ENCODE data around the gene FEZF1. TPM values are rescaled to one million over a fixed set of nuclear protein-coding genes. Genes with fewer than 3 reads are reported as not detected.

FEZF1 gene
- total and polyA plus RNA-seq, 10 of the 15 experiments (the other 5 are each of a cell fraction or from before 2014, with no cell fraction given) = not detected

GRCh38 chr7:122299624-122300210, 4.8 kb downstream of the FEZF1 start (continued):
- no peak for TF ChIP-seq CEBPZ (IDR thresholded peaks at IDR 0.05; ENCODE audit: low read depth, low read length)
- TF ChIP-seq STAT1 (conservative IDR thresholded peaks at IDR 0.05) = no peak
- no peak for TF ChIP-seq KAT2A (conservative IDR thresholded peaks at IDR 0.05; ENCODE audit: control insufficient read depth, low read depth, low read length)

GRCh38 chr7:122298618-122299017, 5.9 kb downstream of the FEZF1 start:
- ChIA-PET RAD21 (ENCODE audit: unreplicated experiment) (no interaction called here), POLR2A (interaction anchor here (0.5 kb wide), 1 partner anchor 64 kb away, joined by 4 read pairs; no protein-coding TSS in a partner anchor), CTCF (interaction anchor here (0.8 to 1.2 kb wide), 3 partner anchors 117 to 232 kb away, joined by 3 to 6 read pairs (median 3); no protein-coding TSS in a partner anchor), SMC1A (ENCODE audit: uncharacterized antibody, unreplicated experiment) (interaction anchor here (1.0 kb wide), 2 partner anchors 19 to 181 kb away, joined by 3 read pairs; no protein-coding TSS in a partner anchor)
- no peak overlapping the region for H3K9ac ChIP-seq (ENCODE audit: control insufficient read depth, insufficient read depth, low read length)
- no peaks in the 10 kb centered on the region for H3K36me3 ChIP-seq (ENCODE audit: control insufficient read depth in 2 of 2, insufficient read depth in 2 of 2, low read length in 1 of 2)
- H3K27ac ChIP-seq (ENCODE audit: control insufficient read depth, insufficient read depth) = no peak overlapping the region
- no peaks in the 10 kb centered on the region for H4K20me1 ChIP-seq (ENCODE audit: control insufficient read depth, insufficient read depth)
- no peak for FAIRE-seq
- no peaks in the 10 kb centered on the region; the same call in 2 of the 3 replicates for H3K9me3 ChIP-seq (replicated peaks; ENCODE audit: control insufficient read depth, insufficient read depth, low read length)
- H3K79me2 ChIP-seq (ENCODE audit: control insufficient read depth, insufficient read depth, low read length) = no peaks in the 10 kb centered on the region
- no peak for ATAC-seq
- H3K4me1 ChIP-seq (ENCODE audit: control insufficient read depth, insufficient read depth, low read length) = no peaks in the 10 kb centered on the region
- no peak overlapping the region for H2AFZ ChIP-seq (ENCODE audit: control insufficient read depth, low read depth, low read length)
- BruUV-seq (replicated peaks) = no TSS peak
- DNase-seq (ENCODE audit: low read depth, low spot score) = no peak
- H3K27me3 ChIP-seq (replicated peaks in 1 of 2; ENCODE audit: control insufficient read depth in 2 of 2, insufficient read depth in 2 of 2, low read length in 1 of 2) = peaks cover 6 to 9% of the 10 kb centered on the region in 2 experiments
- WGBS (ENCODE audit: insufficient coverage, insufficient replicate concordance, low lambda C conversion rate, missing lambda C conversion rate) = 46% methylated on average over 2 of the region's 2 CpGs
- in situ Hi-C loops (cut with MboI) = no loop called here
- intact Hi-C loops (cut with micrococcal nuclease; ENCODE audit: unreplicated experiment) = no loop called here
- no peak overlapping the region for H3K4me3 ChIP-seq
- no peak overlapping the region for H3K4me2 ChIP-seq (ENCODE audit: control insufficient read depth, insufficient read depth)
- TF ChIP-seq ZNF24 (IDR thresholded peaks at IDR 0.05) (no peak), SIX5 (IDR thresholded peaks at IDR 0.05; ENCODE audit: low read depth, low read length, severe bottlenecking) (no peak), SMAD1 (IDR thresholded peaks at IDR 0.05; ENCODE audit: low read depth, partially characterized antibody) (no peak), CREB1 (IDR thresholded peaks at IDR 0.05; ENCODE audit: low read depth) (no peak), NFIC (IDR thresholded peaks at IDR 0.05; ENCODE audit: low read depth, low read length) (no peak), KAT2A (conservative IDR thresholded peaks at IDR 0.05; ENCODE audit: control insufficient read depth, low read depth, low read length) (no peak), EGR1 (IDR thresholded peaks at IDR 0.05; ENCODE audit: borderline replicate concordance in 1 of 2, low read depth in 2 of 2, low read length in 2 of 2) (no peak), HDGF (IDR thresholded peaks at IDR 0.05) (no peak), POLR2AphosphoS5 (IDR thresholded peaks at IDR 0.05; ENCODE audit: low read length) (no peak), BACH1 (IDR thresholded peaks at IDR 0.05; ENCODE audit: borderline replicate concordance) (no peak), NKRF (conservative IDR thresholded peaks at IDR 0.05) (no peak), CTCF (IDR thresholded peaks at IDR 0.05 in 2 of 3, conservative IDR thresholded peaks at IDR 0.05 in 1 of 3; ENCODE audit: control insufficient read depth in 2 of 3, extremely low read depth in 1 of 3, insufficient read depth in 1 of 3, low read depth in 3 of 3, low read length in 3 of 3) (no peak), TCF12 (IDR thresholded peaks at IDR 0.05; ENCODE audit: low read depth, low read length) (no peak), BRCA1 (IDR thresholded peaks at IDR 0.05; ENCODE audit: low read depth, low read length) (no peak)

Measured in GM12878 (cell line).